Mammary epithelial cell (primary cell): ENCODE data around the gene ZFX.

ENCODE experiments used
- CTCF ChIP-seq, 2 donors: IDR thresholded peaks in 1 of 2; conservative IDR thresholded peaks in 1 of 2; 2 replicates each; pipeline ENCODE4 v1.5.1; 2011 to 2012; ENCODE audit warnings: inconsistent platforms in 2 of 2, low read length in 2 of 2, mild to moderate bottlenecking in 2 of 2, control low read depth in 1 of 2, low read depth in 1 of 2; ENCODE audit not compliant: insufficient read depth in 1 of 2; ENCODE audit errors: extremely low read depth in 1 of 2
- EZH2 ChIP-seq: IDR thresholded peaks from 2 replicates; pipeline ENCODE4 v1.6.1; 2012; ENCODE audit warnings: low read length, inconsistent platforms, borderline replicate concordance

- TF ChIP-seq CTCF (conservative IDR thresholded peaks at IDR 0.05 in 1 of 2, IDR thresholded peaks at IDR 0.05 in 1 of 2; ENCODE audit: extremely low read depth in 1 of 2, insufficient read depth in 1 of 2, low read depth in 1 of 2, low read length in 2 of 2) (no peak), EZH2 (no peak)
Observed at GRCh38 chrX:24196509-24196908, 47.0 kb downstream of the ZFX start.
